Activated T-helper 1 cell treated with anti-CD3 and anti-CD28 coated beads, Interleukin-2, amount 50 U/mL, for 16 hours (primary cell): ENCODE results near the gene ACAN.

Source experiments
- DNase-seq, 2 donors: peaks; one replicate each; pipeline ENCODE4 v3.0.0-alpha.2; 2020; ENCODE audit warnings: low read depth in 1 of 2, low spot score in 1 of 2

The ACAN gene

DNA sequence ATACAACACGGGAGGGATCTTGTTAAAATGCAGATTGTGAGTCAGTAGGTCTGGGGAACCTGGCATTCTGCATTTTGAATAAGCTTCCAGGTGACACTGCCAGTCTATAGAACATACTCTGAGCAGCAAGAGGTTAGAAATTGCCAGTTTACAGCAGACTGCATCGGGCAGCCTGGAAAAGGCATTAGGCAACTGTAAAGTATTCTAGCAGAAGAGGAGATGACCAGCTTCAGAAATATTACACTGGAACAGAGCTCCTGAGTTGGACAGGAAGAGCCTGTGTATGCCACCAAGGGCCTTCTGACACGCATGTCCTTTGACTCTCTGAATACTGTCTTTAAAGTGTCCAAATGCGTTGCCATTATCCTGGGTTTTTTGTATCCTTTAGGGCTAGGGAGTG lies 2.5 kb upstream of the ACAN start:
- no peak for DNase-seq

GRCh38 chr15:88802250-88802990 lies 816 bp upstream of the ACAN start:
- DNase-seq: no peak

DNA sequence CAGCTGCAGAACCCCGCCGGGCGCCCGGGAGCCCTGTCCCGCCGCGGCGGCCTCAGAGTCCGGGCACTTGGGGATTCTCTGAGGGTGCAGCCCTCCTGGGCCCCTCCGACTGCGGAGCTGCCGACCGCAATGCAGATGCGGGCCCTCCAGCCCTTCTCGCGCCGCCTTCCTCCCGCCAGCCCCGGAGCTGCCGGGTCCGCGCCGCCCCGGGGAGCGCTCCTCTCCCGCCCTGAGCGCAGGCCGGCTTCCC lies 320 bp upstream of the ACAN start:
- no peak for DNase-seq

GRCh38 chr15:88803920-88804247 lies 648 bp downstream of the ACAN start:
- DNase-seq: no peak

- no peak for DNase-seq
Measured at GRCh38 chr15:88804257-88804656, 1.0 kb downstream of the ACAN start.

- no peak for DNase-seq
Measured at GRCh38 chr15:88805031-88805780, 2.0 kb downstream of the ACAN start.

GRCh38 chr15:88810446-88810845 lies 7.2 kb downstream of the ACAN start:
- no peak for DNase-seq

GRCh38 chr15:88812133-88812532 lies 8.9 kb downstream of the ACAN start:
- no peak for DNase-seq

DNA sequence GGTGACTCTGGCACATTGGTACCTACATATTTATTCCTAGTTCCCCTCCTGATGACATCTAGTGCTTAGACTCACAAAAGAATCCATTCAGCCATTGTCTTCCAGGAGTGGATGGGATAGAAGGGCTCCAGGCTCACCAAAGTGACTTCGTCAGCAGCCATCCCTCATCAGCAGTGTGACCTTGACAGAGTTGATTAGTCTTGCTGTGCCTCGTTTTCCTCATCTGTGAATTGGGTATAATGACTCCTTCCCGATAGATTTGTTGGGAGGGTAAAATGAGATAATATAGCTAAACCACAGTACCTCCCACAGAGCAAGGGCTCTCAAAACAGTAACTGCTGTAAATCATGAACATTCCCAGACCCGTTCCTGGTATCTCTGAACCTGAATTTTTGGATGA lies 10.7 kb downstream of the ACAN start:
- DNase-seq: no peak

GRCh38 chr15:88814393-88814792 lies 11.2 kb downstream of the ACAN start:
- DNase-seq: no peak

- no peak for DNase-seq
Measured at GRCh38 chr15:88818920-88819319, 15.7 kb downstream of the ACAN start.

DNA sequence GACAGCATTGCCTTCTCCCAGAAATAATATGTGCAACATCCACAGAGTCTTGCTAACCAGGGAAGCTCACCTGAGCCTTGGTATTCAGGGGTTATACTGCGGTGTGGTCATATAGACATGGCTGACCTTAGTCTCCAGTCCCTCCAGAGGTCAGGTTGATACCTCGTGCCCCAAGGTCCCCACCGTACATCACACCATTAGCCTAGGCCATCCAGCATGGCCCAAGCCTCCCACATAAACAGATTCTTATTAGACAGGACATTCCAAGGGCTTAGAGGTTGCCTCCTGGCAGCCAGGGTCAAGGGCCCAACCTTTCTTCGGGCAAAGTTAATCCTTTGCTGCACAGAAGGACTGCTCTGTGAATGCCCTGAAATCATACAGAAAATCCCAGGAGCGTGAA lies 18.8 kb downstream of the ACAN start:
- DNase-seq: no peak

- DNase-seq: no peak
Measured at GRCh38 chr15:88828791-88829190, 25.6 kb downstream of the ACAN start.

GRCh38 chr15:88830016-88830415 lies 26.8 kb downstream of the ACAN start:
- no peak for DNase-seq

GRCh38 chr15:88832820-88833730 lies 29.8 kb downstream of the ACAN start:
- DNase-seq: no peak

- no peak for DNase-seq
Measured at GRCh38 chr15:88833731-88834100, 30.5 kb downstream of the ACAN start.

DNA sequence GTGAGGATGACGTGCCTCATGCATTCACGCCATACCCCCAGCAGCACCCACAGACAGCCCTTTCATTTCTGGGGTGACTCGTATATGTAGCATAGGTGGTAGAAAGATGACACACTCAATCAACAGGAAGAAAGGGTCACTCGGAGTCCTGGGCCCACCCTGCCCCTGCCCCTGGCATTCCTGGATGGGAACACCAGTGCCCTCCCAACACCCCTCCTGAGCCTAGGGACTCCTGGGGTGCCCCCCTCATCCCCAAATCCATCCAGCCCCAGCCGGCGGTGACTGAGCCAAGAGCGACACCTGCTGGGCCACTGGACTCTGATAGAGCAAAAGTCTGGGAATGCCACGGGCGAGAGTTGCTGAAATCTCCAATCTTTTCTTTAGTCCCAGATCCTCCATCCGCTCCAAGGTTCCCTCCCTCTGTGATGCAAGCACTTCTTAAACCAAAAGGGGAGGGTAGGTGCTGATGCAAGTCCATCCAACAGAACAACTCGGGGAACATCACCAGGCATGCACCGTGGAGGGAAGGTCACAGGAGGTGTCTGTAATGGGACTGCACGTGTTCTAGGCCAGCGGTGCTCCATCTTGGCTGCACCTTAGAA lies 31.1 kb downstream of the ACAN start:
- peak in 1 of 2 donors; percentile 4 for DNase-seq

- no peak for DNase-seq
Measured at GRCh38 chr15:88835119-88835518, 31.9 kb downstream of the ACAN start.

DNA sequence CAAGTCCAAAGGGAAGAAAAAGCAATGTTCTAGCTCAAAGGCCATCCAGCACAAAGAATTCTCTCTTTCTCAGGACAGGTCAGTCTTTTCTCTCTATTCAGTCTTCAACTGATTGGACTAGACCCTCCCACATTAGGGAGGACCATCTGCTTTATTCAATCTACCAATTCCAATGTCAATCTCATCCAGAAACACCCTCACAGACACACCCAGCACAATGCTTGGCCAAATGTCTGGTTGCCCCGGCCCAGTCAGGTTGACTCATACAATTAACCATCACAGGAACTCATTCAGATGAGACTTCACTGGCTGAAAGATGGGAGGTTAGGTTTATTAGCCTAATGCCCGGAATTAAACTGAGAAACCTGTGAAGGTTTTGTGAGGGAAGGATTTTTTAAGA lies 32.4 kb downstream of the ACAN start:
- no peak for DNase-seq

DNA sequence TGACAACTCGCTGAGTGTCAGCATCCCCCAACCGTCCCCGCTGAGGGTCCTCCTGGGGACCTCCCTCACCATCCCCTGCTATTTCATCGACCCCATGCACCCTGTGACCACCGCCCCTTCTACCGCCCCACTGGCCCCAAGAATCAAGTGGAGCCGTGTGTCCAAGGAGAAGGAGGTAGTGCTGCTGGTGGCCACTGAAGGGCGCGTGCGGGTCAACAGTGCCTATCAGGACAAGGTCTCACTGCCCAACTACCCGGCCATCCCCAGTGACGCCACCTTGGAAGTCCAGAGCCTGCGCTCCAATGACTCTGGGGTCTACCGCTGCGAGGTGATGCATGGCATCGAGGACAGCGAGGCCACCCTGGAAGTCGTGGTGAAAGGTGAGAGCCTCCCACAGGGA lies 35.4 kb downstream of the ACAN start:
- no peak for DNase-seq

DNA sequence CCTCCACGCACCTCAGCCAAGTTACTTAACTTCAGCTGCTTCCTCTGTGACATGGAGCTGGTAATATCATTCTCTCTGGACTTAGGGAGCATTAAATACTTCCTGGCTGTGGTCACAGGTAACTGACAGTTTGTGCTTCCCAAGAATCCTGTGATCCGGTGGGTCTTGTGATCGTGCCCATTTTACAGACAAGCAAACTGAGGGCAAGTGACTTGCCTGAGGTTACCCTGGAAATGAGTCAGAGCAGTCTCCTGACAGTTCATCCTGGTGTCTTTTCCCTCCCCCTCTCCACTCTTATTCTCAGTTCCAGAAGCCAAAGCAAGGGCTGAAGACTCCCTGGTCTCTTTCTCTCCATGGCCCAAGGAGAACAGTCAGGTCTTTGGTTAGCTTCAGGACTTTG lies 35.9 kb downstream of the ACAN start:
- DNase-seq: no peak

- DNase-seq: no peak
Measured at GRCh38 chr15:88839961-88840360, 36.7 kb downstream of the ACAN start.
